ENCODE data around the gene LIN54.
"Not testable (repeated sequence)": the region's sequence is repeated elsewhere in the genome, so short reads cannot be mapped to it uniquely, and the experiment has no call there.

Gene LIN54

DNA sequence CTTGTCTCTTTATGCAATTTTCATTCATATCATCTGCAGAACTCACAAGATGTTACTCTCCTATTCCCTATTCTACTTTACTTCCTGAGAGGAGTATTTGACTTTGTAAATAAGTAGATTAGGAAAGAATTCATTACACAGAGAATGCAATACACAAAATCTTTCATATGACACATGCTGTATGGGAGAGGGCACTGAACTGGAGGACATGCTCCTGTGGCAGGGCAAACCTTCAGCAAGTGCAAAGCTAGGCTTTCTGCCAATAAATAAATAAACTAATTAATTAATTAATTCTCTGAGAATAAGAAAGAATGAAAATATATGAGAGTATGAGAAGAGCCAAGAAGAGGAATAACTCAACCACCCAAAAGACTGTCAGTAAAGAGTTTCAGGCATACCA is 76.2 kb downstream of the LIN54 start:
- Mint-ChIP-seq H3K27ac (no peak overlapping the region), H3K36me3 (ENCODE audit: low read depth) (peaks cover 76% of the 10 kb centered on the region), H3K9me3 (no peaks in the 10 kb centered on the region), H3K4me1 (ENCODE audit: low read depth) (no peaks in the 10 kb centered on the region), H3K4me3 (no peak overlapping the region), H3K27me3 (no peaks in the 10 kb centered on the region)

DNA sequence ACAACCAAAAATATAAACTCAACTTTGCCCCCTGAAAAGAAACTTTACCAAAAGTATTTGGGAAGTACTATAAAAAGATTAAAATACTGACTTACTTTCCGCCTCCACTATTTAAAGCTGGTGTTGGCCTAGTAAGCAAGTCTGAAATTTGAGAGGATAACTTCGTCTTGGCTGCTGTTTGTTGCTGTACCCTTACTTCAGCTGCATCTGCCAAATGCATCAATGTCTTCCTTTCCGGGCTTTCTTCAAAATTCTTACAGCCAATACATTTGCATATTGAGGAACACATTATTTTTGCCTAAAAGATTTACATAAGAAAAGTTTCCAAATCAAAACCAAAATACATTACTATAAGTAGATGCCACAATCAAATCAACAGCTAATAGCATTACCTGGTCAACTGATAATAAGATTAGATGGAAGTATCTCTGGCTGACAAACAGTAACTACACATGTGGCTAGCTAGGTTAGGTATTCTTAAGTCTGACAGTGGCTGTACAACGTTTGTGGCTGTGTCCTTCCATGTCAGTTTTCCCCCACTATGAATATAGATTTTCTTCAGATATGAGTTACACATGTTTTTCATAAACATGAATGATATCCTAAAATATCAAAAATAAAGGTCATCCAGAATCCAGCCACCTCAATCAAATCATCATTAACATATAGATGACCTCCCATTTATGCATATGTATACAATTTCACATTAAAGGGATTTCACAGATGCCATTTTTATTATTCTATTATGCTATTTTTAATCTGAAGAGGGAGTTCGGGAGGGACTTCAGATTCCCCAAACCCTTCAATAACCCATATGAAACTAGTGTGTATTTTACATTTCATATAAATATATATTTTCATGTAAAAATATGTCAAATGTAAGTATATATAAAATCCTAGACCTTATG is 79.5 kb downstream of the LIN54 start:
- H3K36me3 Mint-ChIP-seq (ENCODE audit: low read depth), result peaks cover 62% of the 10 kb centered on the region
- H3K4me1 Mint-ChIP-seq (ENCODE audit: low read depth), result no peaks in the 10 kb centered on the region
- H3K4me3 Mint-ChIP-seq, result no peak overlapping the region
- H3K9me3 Mint-ChIP-seq, result no peaks in the 10 kb centered on the region
- H3K27ac Mint-ChIP-seq, result no peak overlapping the region
- no peaks in the 10 kb centered on the region for H3K27me3 Mint-ChIP-seq

DNA sequence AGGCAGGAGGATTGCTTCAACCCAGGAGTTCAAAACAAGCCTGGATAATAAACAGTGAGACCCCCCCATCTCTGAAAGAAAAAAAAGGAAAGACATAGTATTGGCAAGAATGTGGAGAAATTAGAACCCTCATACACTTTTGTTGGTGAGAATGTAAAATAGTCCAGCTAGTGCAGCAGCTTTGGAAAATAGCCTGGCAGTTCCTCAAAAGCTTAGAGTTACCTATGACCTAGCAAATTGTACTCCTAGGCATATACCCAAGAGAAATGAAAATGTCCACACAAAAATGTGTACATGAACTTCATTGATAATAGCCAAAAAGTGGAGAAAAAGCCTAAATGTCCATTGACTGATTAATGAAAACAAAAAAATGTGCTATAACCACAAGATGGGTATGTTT is 88.8 kb downstream of the LIN54 start:
- Mint-ChIP-seq H3K9me3 (no peaks in the 10 kb centered on the region), H3K36me3 (ENCODE audit: low read depth) (peaks cover 20% of the 10 kb centered on the region), H3K4me1 (ENCODE audit: low read depth) (no peaks in the 10 kb centered on the region), H3K4me3 (no peak overlapping the region), H3K27me3 (no peaks in the 10 kb centered on the region), H3K27ac (no peak overlapping the region)

DNA sequence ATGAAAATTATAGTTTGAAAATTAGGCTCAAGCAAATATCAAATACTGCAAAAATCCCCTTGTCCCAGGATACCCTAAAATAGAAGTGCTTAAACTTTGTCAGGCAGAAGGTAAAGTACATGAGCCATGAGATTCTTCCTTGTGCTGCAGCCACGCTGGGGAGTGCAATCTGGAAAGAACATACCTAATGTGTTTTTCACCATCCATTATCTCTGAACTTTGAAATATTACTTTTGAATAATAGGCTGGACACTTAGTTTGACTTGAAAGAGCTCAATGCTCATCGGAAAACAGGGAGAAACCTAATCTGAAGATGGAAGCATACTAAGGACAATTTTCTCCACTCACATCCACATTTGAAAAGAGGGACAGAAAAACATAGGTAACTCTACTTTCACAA is 91.2 kb downstream of the LIN54 start:
- no peaks in the 10 kb centered on the region for H3K9me3 Mint-ChIP-seq
- no peaks in the 10 kb centered on the region for H3K27me3 Mint-ChIP-seq
- peaks cover 22% of the 10 kb centered on the region for H3K36me3 Mint-ChIP-seq (ENCODE audit: low read depth)
- H3K4me3 Mint-ChIP-seq, result no peak overlapping the region
- no peak overlapping the region for H3K27ac Mint-ChIP-seq
- H3K4me1 Mint-ChIP-seq (ENCODE audit: low read depth), result no peaks in the 10 kb centered on the region

DNA sequence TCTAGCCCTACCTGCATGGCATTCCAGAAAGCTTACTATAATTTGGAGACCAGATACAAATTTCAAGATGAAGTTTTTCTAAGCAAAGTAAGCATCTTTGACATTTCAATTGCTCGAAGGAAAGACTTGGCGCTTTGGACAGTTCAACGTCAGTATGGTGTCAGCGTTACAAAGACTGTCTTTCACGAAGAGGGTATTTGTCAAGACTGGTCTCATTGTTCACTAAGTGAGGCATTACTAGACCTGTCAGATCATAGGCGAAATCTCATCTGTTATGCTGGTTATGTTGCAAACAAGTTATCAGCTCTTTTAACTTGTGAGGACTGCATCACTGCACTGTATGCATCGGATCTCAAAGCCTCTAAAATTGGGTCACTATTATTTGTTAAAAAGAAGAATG is 92.5 kb downstream of the LIN54 start:
- H3K4me3 Mint-ChIP-seq, result no peak overlapping the region
- peaks cover 21% of the 10 kb centered on the region for H3K36me3 Mint-ChIP-seq (ENCODE audit: low read depth)
- no peaks in the 10 kb centered on the region for H3K9me3 Mint-ChIP-seq
- no peaks in the 10 kb centered on the region for H3K4me1 Mint-ChIP-seq (ENCODE audit: low read depth)
- no peaks in the 10 kb centered on the region for H3K27me3 Mint-ChIP-seq
- no peak overlapping the region for H3K27ac Mint-ChIP-seq

DNA sequence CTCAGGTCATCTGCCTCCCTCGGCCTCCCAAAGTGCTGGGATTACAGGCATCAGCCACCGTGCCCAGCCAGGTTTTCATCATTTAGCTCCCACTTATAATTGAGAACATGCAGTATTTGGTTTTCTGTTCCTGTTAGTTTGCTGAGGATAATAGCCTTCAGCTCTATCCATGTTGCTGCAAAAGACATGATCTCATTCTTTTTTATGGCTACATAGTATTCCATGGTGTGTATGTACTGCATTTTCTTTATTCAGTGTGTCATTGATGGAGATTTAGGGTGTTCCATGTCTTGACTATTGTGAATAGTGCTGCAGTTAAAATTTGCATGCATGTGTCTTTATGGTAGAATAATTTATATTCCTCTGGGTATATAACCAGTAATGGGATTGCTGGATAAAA is 96.7 kb downstream of the LIN54 start:
- not testable (repeated sequence) for H3K27me3 Mint-ChIP-seq; H3K9me3 Mint-ChIP-seq; H3K27ac Mint-ChIP-seq; H3K4me3 Mint-ChIP-seq; H3K4me1 Mint-ChIP-seq (ENCODE audit: low read depth)
- H3K36me3 Mint-ChIP-seq (ENCODE audit: low read depth), result peaks cover 27% of the 10 kb centered on the region

DNA sequence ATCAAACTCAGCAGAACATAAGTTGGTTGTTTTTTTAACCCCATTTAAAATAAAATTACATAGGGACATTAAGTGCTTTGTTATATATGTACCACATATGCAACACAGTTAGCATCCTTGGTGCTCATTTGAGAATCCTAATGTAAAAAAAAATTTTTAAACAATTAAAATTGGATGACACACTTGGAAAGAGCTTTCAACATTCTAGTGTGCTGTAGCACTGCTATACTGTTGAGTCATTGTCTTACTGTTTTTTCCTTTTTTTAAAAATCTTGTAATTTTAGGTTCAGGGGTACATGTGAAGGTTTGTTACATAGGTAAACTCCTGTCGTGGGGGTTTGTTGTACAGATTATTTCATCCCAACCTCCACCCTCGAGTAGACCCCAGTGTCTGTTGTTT is 97.3 kb downstream of the LIN54 start:
- Mint-ChIP-seq H3K27me3 (no peaks in the 10 kb centered on the region), H3K36me3 (ENCODE audit: low read depth) (peaks cover 27% of the 10 kb centered on the region), H3K4me3 (no peak overlapping the region), H3K27ac (no peak overlapping the region), H3K4me1 (ENCODE audit: low read depth) (no peaks in the 10 kb centered on the region), H3K9me3 (no peaks in the 10 kb centered on the region)

DNA sequence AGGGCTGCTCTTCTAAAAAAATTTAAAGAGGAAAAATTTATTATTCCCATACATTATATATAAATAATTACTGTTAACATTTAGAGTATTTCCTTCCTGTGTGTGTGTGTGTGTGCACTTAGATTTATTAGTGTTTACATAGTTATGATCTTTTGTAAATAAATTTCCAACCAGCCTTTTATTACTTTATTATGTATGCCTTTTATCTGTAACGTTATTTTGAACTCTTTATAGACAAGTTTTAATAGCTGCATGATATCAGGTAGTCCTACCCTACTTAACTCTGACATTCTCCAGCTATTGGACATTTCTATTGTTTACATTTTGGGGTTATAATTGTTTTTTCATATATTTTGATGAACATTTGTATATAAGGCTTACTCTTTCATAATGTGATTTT is 101.3 kb downstream of the LIN54 start:
- Mint-ChIP-seq H3K27ac (no peak overlapping the region), H3K36me3 (ENCODE audit: low read depth) (peaks cover 17% of the 10 kb centered on the region), H3K4me3 (no peak overlapping the region), H3K27me3 (no peaks in the 10 kb centered on the region), H3K9me3 (no peaks in the 10 kb centered on the region), H3K4me1 (ENCODE audit: low read depth) (peaks cover 27% of the 10 kb centered on the region)

DNA sequence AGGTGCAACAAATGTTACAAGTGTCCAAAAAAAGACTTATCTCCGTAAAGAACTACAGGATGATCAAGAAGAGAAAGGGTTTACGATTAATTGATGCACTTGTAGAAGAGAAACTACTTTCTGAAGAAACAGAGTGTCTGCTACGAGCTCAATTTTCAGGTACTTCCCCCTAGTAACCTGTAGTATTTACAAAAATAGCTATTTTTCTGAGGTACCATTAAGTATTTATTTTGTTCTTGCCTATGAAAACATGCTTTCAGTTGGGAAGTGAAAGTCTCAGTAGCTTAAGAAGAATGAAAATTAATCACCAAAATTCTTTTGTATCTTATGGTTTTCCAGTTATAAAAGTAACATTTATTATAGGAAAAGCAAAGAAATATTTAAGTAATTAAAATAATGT is 104.2 kb downstream of the LIN54 start:
- Mint-ChIP-seq H3K4me3 (no peak overlapping the region), H3K9me3 (no peaks in the 10 kb centered on the region), H3K36me3 (ENCODE audit: low read depth) (peaks cover 17% of the 10 kb centered on the region), H3K27me3 (no peaks in the 10 kb centered on the region), H3K27ac (no peak overlapping the region), H3K4me1 (ENCODE audit: low read depth) (peaks cover 49% of the 10 kb centered on the region)

DNA sequence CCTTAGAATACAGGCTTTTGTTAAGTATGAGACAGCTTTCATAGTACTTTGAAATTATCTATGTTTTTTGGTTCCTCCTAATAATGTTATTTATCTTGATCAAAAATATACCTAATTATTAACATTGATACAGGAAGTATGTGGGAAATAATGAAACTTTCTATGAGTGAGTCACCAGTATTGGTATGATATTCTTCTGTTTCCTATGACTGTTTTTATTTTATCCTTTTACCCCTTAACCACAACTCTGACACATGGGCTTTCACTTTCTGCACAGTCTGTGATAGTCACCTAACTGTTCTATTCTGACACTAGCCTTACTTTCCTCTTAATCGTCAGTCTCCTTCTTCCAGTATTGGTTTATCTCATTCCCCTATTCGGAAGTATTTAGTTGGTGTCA is 105.4 kb downstream of the LIN54 start:
- Mint-ChIP-seq H3K36me3 (ENCODE audit: low read depth) (peaks cover 11% of the 10 kb centered on the region), H3K27ac (peak overlapping the region; percentile 91), H3K27me3 (no peaks in the 10 kb centered on the region), H3K4me3 (peak overlapping the region; percentile 58), H3K9me3 (no peaks in the 10 kb centered on the region), H3K4me1 (ENCODE audit: low read depth) (peaks cover 49% of the 10 kb centered on the region)

DNA sequence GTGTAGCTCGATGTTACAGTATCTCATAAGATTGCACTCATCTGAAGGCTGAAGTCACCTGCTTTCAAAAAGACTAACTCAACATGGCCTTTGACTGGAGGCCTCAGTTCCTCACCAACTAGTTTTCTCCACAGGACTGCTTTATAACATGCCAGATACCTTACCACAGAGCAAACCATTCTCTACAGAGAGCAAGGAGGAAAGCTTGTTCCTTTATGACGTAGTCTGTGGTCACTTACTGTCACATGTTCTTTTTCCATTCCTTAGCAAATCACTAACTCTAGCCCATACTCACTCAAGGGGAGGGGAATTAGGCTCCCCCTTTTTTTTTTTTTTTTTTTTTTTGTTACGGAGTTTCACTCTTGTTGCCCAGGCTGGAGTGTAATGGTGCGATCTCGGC is 106.9 kb downstream of the LIN54 start:
- no peaks in the 10 kb centered on the region for H3K27me3 Mint-ChIP-seq
- no peaks in the 10 kb centered on the region for H3K9me3 Mint-ChIP-seq
- peak overlapping the region; percentile 54 for H3K4me3 Mint-ChIP-seq
- H3K27ac Mint-ChIP-seq, result peak overlapping the region; percentile 91
- H3K36me3 Mint-ChIP-seq (ENCODE audit: low read depth), result peaks cover 8% of the 10 kb centered on the region
- peaks cover 52% of the 10 kb centered on the region for H3K4me1 Mint-ChIP-seq (ENCODE audit: low read depth)

DNA sequence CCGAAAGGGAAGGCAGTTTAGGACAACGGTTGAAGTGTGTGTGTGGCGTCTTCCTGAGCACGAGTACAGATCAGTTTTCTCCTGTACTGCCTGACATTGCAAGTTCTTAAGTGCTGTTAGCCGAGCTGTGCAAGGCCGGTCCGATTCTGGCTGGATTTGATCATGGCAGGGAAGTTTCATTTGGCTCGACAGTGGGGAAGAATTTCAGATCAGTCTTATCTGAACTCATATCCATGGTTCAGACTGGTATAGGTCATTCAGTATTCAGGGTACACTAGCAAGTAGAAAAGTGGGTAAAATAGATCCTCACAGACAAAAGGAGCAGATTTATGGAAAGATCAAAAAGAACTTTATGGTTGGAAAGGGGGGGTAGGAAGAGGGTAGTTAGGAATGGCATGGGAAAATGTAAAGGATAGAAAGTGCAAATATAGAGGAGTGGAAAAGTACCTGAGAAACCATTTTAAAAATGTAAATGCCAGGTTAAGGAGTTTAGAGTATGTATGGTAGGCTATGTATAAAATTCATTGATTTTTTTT is 109.4 kb downstream of the LIN54 start:
- Mint-ChIP-seq H3K36me3 (ENCODE audit: low read depth) (peaks cover 10% of the 10 kb centered on the region), H3K4me3 (no peak overlapping the region), H3K27ac (no peak overlapping the region), H3K27me3 (no peaks in the 10 kb centered on the region), H3K9me3 (no peaks in the 10 kb centered on the region), H3K4me1 (ENCODE audit: low read depth) (peaks cover 61% of the 10 kb centered on the region)

DNA sequence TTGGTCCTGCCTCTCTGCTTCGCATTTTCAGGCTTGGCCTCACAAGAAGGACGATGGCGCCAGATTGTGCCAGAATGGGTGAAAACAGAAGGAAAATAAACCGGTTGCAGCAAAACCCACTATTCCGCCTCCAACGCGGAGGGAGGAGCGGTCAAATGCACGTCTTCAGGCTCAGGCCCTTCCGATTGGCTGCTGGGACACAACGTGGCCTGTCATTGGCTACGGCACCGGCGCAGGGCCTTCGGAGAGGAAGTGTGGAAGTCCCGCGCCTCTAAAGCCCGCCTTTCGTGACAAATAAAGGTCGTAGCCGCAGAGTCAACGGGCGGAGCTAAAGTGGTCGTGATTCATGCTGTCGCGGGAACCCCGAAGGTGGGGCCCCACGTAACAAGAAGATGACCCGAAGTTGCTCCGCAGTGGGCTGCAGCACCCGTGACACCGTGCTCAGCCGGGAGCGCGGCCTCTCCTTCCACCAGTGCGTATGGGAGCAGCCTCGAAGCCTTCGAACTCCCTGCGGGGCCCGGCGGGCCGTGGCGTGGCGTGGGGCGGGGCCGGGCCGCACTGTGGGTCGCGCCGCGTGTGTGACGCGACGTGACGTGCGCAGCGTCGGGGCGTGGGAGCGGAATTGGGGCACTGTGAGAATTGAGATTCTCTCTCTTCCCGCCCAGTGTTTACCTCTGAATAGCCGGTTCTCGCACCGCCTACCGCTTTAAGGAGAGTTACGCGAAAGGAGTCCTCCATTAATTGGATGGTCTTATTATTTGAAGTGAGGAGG is 110.0 kb downstream of the LIN54 start, which contains the start of gene THAP9:
THAP9 (plus strand) TSS at position 325 of the 772 bp plus-strand sequence; CDS start at position 393, 68 bp downstream.
- Mint-ChIP-seq H3K4me3 (no peak within 1 kb of the TSS), H3K27me3 (no peaks in the 10 kb centered on the region), H3K9me3 (no peaks in the 10 kb centered on the region), H3K36me3 (ENCODE audit: low read depth) (peaks cover 13% of the 10 kb centered on the region), H3K4me1 (ENCODE audit: low read depth) (peaks cover 57% of the 10 kb centered on the region), H3K27ac (no peak within 1 kb of the TSS)

DNA sequence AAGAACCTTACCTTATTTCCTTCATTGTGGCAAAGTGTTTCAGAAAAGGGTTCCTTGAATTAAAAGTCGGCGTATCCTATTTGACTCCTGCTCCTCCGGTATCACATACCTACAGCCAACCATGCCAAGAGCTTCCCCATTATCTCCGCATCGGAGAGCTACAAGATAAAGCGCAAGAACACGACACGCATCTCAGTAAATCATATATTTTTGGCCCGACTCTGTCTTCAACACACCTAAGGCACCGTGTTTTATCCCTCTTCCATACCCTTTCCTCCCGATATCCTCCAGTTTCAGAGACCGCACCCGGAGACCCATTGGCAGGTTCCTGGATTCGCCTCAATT is 110.6 kb downstream of the LIN54 start:
- no peaks in the 10 kb centered on the region for H3K9me3 Mint-ChIP-seq
- no peak overlapping the region for H3K27ac Mint-ChIP-seq
- H3K27me3 Mint-ChIP-seq, result no peaks in the 10 kb centered on the region
- H3K4me1 Mint-ChIP-seq (ENCODE audit: low read depth), result peaks cover 54% of the 10 kb centered on the region
- H3K4me3 Mint-ChIP-seq, result no peak overlapping the region
- H3K36me3 Mint-ChIP-seq (ENCODE audit: low read depth), result peaks cover 16% of the 10 kb centered on the region

DNA sequence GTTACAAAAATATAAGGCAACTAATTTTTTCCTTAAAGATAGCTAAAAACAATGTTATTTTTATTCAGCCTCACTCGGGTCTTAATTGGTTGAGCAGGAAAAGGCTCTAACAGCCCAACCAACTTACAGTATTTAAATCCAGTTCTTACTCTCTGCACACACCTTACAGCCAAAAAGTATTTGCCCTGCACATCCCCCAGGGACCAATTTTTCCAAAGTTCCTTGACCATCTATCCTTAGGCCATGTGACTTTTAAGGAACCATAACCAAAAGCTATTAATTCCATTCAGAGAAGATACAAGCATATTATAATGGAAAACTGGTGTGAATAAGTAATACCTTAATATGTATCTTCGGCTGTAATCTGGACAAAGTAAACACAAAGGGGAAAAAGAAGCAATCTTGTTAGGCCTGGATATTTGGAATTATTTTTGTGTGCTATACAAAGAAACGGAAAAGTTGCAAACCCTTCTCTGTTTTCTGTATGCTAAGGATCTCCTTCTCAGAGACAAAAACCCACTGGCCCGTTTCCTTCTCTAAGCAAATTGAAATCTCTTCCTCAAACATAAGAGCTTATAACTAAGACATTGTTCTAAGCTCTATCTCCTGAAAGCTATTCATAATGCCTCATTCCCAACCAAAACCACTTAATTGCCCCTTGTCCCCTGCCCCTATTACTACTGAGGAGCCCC is 111.1 kb downstream of the LIN54 start:
- Mint-ChIP-seq H3K36me3 (ENCODE audit: low read depth) (peaks cover 21% of the 10 kb centered on the region), H3K4me3 (no peak overlapping the region), H3K9me3 (no peaks in the 10 kb centered on the region), H3K27me3 (no peaks in the 10 kb centered on the region), H3K4me1 (ENCODE audit: low read depth) (peaks cover 53% of the 10 kb centered on the region), H3K27ac (no peak overlapping the region)
